Right renal pelvis (tissue), 4 donors: ENCODE data around the gene KXD1. TPM values are rescaled to one million over a fixed set of nuclear protein-coding genes. Genes with fewer than 3 reads are reported as not detected.
"Not testable (repeated sequence)": the region's sequence is repeated elsewhere in the genome, so short reads cannot be mapped to it uniquely, and the experiment has no call there.

Experiments used
- DNase-seq, 4 donors: peaks; one replicate each; pipeline ENCODE4 v3.0.0-alpha.2; 2013; ENCODE audit warnings: low read depth in 4 of 4, low spot score in 3 of 4, missing footprints in 1 of 4
- polyA plus RNA-seq, 4 donors: library from polyadenylated mRNA; unstranded; fragments of 120-200 nt; gene quantifications; one replicate each; pipeline ENCODE4 v1.2.1, GENCODE V29; 2013; ENCODE audit not compliant: insufficient read length in 4 of 4

The KXD1 gene
- polyA plus RNA-seq, 4 donors, result 54.1 to 61.4 (median 59.7) TPM

DNA sequence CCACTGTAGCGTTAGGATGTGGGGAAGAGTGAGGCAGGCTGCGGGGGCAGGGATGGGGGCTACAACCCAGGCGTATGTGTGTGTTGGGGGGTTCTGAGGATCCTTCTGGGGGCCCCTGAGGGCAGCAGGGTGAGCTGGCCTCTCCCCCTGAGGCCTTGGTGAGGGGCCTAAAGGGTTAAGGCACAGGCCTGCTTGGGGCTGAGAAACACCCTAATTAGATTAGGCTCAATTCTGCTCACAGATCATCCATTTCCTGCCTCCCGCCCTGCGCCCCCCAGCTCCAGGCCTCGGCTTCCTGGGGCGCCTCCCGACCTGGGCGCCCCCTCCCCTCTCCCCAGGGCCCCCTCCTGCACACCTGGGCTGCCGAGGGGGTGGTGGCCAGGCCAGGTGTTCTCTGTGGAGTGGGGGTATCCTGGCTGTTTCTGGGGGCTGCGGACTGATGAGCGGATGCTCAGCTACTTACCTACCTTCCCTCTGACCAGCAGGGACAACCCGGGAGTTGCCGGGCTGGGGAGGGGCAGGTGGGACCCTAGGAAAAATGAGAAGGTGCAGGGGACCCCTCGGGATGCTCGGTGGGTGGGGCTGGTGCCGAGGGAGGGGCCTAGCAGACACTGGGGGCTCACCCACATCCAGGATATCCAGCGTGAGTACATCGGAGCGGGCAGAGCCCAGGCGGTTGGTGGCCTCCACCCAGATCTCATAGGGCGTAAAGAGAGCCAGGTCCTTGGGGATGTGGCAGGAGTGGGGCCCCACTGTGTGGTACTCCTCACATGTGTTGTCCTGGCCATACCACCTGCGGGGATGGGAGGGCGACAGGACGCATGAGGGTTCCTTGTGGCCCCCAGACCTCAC, 40.4 kb downstream of the KXD1 start:
- DNase-seq, result no peak

- DNase-seq, result no peak
Measured at GRCh38 chr19:18599485-18599884, 41.8 kb downstream of the KXD1 start.

GRCh38 chr19:18600692-18601397, 43.2 kb downstream of the KXD1 start:
- DNase-seq, result not testable (repeated sequence)

GRCh38 chr19:18601875-18602274, 44.2 kb downstream of the KXD1 start:
- no peak for DNase-seq

GRCh38 chr19:18603255-18603957, 45.7 kb downstream of the KXD1 start:
- no peak for DNase-seq

DNA sequence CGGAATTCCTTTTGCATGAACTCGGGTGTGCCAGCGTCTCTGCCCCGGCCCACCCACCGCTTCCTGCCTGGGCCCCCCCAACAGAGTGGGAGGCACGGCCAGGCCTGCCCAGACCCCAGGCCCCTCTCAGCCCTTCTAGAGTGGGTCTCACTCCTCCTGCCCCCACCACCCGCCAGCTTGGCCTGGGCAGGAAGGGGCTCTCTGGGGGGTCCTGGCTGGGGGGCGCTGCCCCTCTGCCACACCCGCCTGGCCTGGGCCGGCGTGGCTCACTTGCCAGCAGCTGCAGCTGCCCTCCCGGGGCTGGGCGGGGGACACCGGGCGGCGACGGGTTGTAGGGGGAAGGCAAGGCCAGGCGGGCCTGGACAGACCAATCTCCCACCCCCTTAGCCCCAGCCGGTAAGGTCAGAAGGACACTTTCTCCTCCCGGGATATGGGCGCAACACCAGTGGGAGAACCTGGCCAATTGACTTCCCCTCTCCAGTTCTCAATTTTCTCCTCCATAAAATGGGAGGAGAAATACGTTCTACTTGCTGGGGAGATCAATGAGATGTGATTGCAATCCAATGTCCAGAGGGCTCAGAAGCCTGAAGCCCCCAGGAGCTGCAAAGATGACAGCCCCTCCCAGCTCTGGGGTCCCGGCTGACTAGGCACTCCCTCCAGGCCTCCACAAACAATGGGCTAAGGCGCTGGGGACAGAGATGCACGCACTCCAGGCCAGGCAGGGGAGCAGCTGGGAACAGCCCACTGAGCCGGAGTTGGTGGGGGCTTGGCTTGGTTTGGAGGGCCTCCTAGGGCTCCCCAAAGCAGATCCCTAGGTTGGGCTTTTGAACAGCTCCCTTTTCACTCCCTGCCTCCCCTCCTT, 46.5 kb downstream of the KXD1 start:
- no peak for DNase-seq

DNA sequence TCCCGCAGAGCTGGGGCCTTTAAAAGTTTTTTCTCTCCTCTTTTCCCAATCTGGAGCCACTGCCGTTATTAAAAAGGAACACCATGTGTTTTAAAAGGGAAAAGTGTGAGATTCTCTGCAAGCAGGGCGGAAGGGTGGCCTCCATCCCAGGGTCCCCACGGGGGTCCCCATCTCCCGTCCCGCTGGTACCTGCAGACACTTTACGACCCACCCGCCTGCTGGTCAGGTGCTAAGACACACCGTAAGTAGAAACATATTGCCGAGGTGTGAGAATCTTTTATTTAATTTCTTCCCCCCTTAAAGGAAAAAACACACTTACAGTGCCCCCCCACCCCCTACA, 47.1 kb downstream of the KXD1 start:
- DNase-seq, result no peak

DNA sequence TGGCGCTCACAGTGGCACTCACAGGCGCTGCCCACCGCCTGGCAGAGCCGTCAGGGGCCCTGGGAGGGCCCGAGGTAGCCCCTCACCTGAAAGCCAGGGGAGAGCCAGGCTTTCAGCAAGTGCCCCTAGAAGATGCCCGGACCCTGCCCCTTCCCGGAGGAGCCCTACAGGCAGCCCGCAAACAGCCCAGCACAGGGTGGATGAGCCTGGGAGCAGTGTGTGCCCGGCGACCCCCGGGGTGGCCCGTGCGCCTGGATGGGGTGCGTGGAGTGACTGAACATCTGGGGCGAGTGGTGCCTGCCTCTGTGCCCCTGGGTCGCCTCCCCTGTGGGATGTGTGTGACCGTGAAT, 47.5 kb downstream of the KXD1 start:
- DNase-seq, result no peak

DNA sequence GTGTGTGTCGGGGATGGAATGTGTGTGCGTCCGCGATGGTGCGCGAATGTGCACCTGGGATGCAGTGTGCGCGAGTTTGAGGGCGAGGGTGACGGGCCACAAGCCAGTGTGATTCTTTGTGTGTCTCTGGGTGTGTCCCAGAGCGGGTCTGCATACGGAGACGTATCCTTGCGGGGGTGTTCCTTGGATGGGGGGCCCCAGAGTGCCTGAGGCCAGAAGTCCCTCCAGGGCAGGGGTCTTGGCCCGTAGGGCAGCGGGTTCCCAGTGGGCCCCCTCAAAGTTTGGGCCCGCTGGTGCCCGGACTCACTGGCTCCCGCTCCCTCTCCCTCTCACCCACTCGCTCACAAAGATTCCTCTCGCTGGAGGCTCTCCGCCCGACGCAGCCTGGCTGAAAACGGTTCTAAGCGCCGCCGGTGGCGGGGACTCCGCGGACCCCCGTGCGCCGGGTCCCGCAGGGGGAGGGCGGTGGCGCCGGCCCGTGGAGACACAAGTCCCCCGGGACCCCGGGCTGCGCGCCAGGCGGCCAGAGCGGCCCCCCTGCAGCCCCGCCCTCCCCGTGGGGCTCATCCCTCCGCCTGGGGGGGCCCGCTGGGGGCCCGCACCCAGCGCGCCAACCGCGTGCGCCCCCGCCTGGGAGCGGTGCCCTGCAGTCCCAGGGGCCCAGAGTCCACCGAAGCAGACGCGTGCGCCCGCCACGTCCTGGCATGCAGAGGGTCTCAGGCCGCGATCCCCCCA, 48.0 kb downstream of the KXD1 start:
- DNase-seq, result no peak

- DNase-seq, result no peak
Measured at GRCh38 chr19:18606281-18607225, 48.9 kb downstream of the KXD1 start, which contains the start of gene CRLF1. TSS of gene CRLF1 (minus strand) at chr19:18606799. CDS start at chr19:18606656, 143 bp downstream.

DNA sequence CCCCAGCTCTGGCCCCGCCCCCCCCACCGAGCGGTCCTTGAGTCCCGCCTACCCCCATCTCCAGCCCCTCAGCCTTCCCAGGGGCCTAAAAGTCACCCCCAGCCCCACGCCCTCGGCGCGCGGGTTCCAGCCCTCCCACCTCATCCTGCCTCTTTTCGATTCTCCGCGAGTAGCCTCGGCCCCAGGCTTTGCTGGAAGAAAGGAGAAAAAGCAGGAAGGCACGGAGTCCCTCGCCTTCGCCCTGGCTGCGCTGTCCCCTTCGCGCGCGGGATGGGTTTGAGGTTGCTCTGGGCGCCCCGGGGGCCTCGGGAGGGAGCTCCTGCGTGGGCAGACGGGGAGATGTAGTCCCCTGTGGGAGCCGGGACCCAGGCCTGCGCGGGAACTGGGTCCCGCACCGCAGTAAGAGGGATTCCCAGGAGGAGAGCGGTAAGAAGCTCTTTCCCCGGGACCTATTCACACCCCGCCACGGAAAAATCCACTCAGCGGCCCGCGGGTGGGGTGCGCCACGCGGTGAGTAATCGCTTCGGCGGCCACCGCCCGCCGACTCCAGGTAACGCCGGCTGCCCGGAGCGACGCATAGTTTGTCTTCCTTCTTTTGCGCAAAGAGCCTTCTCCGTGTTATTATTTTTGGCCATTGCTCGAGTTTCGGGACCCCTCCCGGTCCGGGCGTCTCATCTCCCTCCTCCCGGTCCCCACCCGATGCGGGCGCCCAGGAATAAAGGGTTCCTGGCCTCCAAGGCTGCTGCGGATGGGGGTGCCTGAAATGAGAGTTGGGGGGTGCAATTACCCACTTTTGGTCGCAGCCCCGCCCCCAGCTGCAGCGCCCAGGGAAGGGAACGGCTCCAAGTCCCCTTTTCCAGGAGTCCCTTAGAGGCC, 49.8 kb downstream of the KXD1 start:
- DNase-seq, result no peak

DNA sequence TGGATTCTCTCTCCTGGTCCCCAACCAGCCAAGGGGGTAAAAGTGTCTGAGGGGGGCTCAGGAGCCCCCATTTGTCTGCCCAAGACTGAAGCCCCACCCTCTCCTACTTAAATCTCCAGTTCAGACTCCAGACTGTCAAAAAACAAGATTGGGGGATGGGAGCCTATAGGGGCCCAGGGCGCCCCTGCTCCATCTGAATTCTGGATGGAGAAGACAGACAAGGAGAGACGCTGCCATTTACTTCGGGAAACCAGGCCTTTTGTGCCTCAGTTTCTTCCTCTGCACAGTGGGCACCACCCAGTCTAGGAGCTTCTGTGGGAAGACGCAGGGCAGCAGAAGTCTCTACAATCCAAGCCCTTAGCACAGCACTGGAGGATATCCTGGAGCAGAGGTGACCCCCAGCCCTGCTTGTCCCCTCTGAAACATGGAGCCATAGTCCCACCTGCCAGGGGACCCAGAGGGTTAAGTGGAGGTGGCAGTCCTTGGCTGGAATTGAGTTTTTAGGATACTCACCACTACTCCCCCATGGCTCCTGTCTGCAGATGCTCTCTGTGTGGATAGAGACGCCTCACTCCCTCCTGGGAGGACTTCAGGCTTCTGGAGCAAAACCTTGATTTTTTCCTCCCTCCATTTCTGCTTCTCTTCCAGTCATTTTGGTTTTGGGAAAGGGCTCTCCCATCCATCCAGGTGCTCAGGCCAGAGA, 50.6 kb downstream of the KXD1 start:
- no peak for DNase-seq

DNA sequence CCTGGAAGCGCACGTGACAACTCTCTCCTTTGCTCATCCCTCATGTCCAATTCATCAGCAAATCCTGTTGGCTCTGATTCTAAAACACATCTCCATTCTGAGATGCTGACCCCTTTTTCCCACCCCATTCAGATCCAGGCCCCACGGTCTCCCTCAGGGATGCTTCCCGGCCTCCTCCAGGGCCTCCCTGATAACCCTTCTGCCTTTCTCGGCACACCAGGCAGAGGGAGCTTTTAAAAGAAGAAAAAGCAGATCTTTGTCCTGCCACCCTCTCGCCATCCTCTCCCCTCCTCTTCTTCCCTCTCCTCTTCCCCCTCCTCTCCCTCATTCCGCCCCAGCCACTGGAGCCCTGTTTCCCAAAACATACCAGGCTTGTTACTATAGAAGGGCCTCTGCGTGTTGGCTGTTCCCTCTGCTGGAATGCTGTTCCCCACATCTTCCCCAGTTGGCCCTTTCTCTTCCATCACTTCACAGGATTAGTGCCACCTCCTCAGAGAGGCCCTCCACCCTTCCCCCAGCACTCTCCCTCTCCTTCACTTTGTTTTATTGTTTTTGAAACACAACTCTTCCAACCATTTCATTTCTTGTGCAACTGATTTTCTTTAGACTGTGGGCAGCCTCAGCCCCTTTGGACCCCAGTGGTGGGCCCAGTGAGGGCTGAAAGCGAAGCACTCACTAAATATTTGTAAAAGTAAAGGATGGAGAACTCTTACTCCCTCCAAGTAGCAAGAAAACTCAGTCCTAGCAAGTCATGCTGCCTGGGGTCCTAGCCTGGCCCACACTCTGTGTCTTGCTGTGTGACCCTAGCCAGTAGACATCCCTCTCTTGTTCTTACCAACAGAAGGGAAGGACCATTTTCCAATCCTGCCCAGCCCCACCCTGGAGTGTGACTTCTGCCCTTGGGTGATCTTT, 51.4 kb downstream of the KXD1 start:
- no peak for DNase-seq

- no peak for DNase-seq
Measured at GRCh38 chr19:18609717-18610051, 52.0 kb downstream of the KXD1 start.

- DNase-seq, result no peak
Measured at GRCh38 chr19:18610245-18610555, 52.5 kb downstream of the KXD1 start.

GRCh38 chr19:18610556-18611326, 53.1 kb downstream of the KXD1 start:
- no peak for DNase-seq
